ENCODE results near the gene SNCG.
"Not testable (repeated sequence)": the region's sequence is repeated elsewhere in the genome, so short reads cannot be mapped to it uniquely, and the experiment has no call there.

The SNCG gene

GRCh38 chr10:86992929-86993328, 34.5 kb downstream of the SNCG start:
- H3K27ac ChIP-seq: no peak overlapping the region
- H3K36me3 ChIP-seq: peaks cover 26 to 40% (median 37%) of the 10 kb centered on the region in 3 donors
- no peaks in the 10 kb centered on the region for H3K9me3 ChIP-seq
- intact Hi-C loops (cut with DNase I; ENCODE audit: low total_unique reads): no loop called here
- H3K27me3 ChIP-seq: no peaks in the 10 kb centered on the region
- no peak overlapping the region for H3K4me3 ChIP-seq
- peaks cover 0 to 22% (median 2%) of the 10 kb centered on the region in 4 donors for H3K4me1 ChIP-seq
- TF ChIP-seq, protein P1, sequence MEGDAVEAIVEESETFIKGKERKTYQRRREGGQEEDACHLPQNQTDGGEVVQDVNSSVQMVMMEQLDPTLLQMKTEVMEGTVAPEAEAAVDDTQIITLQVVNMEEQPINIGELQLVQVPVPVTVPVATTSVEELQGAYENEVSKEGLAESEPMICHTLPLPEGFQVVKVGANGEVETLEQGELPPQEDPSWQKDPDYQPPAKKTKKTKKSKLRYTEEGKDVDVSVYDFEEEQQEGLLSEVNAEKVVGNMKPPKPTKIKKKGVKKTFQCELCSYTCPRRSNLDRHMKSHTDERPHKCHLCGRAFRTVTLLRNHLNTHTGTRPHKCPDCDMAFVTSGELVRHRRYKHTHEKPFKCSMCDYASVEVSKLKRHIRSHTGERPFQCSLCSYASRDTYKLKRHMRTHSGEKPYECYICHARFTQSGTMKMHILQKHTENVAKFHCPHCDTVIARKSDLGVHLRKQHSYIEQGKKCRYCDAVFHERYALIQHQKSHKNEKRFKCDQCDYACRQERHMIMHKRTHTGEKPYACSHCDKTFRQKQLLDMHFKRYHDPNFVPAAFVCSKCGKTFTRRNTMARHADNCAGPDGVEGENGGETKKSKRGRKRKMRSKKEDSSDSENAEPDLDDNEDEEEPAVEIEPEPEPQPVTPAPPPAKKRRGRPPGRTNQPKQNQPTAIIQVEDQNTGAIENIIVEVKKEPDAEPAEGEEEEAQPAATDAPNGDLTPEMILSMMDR (IDR thresholded peaks at IDR 0.05): no peak
- no peak for DNase-seq

GRCh38 chr10:86999802-87000403, 41.5 kb downstream of the SNCG start:
- intact Hi-C loops (cut with DNase I; ENCODE audit: low total_unique reads); H3K4me1 ChIP-seq; H3K27me3 ChIP-seq; DNase-seq; H3K27ac ChIP-seq; H3K9me3 ChIP-seq; H3K4me3 ChIP-seq: not testable (repeated sequence)
- H3K36me3 ChIP-seq: peaks cover 32 to 53% (median 48%) of the 10 kb centered on the region in 3 donors

DNA sequence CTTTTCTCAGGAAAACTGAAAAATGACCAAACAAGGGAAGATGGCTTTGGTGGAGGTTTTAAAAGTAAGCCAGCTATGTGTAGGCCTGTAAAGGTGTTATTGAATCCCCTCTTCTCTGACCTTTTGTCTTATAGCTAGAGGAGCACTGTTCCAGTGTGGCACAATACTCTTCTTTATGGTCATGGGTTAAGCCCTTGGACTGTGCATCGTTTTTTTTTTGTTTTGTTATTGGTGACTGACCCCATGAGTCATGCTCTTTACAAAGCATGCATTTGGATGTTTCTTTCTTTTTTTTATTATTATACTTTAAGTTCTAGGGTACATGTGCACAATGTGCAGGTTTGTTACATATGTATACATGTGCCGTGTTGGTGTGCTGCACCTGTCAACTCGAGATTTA, 42.1 kb downstream of the SNCG start:
- TF ChIP-seq, protein P1 (IDR thresholded peaks at IDR 0.05): no peak
- Histone ChIP-seq H3K27me3 (no peaks in the 10 kb centered on the region), H3K9me3 (no peaks in the 10 kb centered on the region), H3K27ac (no peak overlapping the region), H3K4me3 (no peak overlapping the region), H3K4me1 (peaks cover 0 to 7% (median 0%) of the 10 kb centered on the region in 4 donors), H3K36me3 (peaks cover 32 to 51% (median 43%) of the 10 kb centered on the region in 3 donors)
- no peak for DNase-seq
- intact Hi-C loops (cut with DNase I; ENCODE audit: low total_unique reads): no loop called here

DNA sequence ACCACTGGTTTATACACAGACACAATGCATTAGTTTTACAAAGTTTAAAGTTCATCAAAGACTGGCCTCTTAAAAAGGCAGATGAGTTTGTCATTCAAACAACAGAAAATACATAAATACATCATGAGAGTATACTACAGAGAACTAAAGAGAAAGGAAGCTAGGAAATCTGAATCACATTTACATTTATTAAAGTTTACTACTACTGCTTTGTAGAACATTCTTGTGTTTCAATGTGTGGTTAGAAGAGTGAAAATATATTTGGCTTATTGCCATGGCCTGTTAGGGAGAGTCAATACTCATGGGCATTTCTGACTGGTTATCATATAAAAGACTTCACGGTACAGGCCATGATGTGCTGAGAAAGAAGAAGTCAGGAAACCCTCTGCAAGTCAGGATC, 48.7 kb downstream of the SNCG start:
- H3K4me3 ChIP-seq; H3K27me3 ChIP-seq; H3K4me1 ChIP-seq; intact Hi-C loops (cut with DNase I; ENCODE audit: low total_unique reads); H3K27ac ChIP-seq; DNase-seq; H3K9me3 ChIP-seq: not testable (repeated sequence)
- peaks cover 28 to 31% (median 28%) of the 10 kb centered on the region in 3 donors for H3K36me3 ChIP-seq

DNA sequence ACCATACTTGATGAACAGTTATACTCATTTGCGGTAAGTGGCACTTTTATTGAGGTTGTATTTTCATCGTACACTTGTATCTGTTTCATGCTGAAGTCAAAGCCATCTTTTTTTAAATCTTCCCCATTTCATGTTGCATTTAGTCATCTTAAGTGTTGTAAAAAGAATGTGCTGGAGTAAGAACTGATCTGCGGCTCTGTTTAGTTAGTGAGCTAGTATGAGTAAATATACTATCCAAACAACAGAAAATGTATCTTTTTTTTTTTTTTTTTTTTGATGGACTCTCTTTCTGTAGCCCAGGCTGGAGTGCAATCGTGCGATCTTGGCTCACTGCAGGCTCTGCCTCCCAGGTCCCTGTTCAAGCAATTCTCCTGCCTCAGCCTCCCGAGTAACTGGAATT, 49.3 kb downstream of the SNCG start:
- H3K27me3 ChIP-seq; H3K9me3 ChIP-seq; H3K4me1 ChIP-seq; H3K4me3 ChIP-seq; DNase-seq; intact Hi-C loops (cut with DNase I; ENCODE audit: low total_unique reads); H3K27ac ChIP-seq: not testable (repeated sequence)
- H3K36me3 ChIP-seq: peaks cover 26 to 30% (median 28%) of the 10 kb centered on the region in 3 donors

GRCh38 chr10:87008303-87008702, 49.9 kb downstream of the SNCG start:
- H3K4me1 ChIP-seq; H3K27me3 ChIP-seq; H3K4me3 ChIP-seq; H3K27ac ChIP-seq; DNase-seq; H3K9me3 ChIP-seq; intact Hi-C loops (cut with DNase I; ENCODE audit: low total_unique reads): not testable (repeated sequence)
- peaks cover 20 to 30% (median 28%) of the 10 kb centered on the region in 3 donors for H3K36me3 ChIP-seq

DNA sequence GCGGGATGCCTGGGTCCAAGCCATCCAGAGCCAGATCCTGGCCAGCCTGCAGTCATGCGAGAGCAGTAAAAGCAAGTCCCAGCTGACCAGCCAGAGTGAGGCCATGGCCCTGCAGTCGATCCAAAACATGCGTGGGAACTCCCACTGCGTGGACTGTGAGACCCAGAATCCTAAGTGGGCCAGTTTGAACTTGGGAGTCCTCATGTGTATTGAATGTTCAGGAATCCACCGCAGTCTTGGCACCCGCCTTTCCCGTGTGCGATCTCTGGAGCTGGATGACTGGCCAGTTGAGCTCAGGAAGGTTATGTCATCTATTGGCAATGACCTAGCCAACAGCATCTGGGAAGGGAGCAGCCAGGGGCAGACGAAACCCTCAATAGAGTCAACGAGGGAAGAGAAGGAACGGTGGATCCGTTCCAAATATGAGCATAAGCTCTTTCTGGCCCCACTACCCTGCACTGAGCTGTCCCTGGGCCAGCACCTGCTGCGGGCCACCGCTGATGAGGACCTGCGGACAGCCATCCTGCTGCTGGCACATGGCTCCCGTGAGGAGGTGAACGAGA, 50.8 kb downstream of the SNCG start:
- intact Hi-C loops (cut with DNase I; ENCODE audit: low total_unique reads); H3K4me3 ChIP-seq; H3K4me1 ChIP-seq; DNase-seq; H3K9me3 ChIP-seq; H3K27ac ChIP-seq; H3K27me3 ChIP-seq: not testable (repeated sequence)
- H3K36me3 ChIP-seq: peaks cover 20 to 28% (median 24%) of the 10 kb centered on the region in 3 donors
